HL-60/S4 (cell line): ENCODE data around the gene HSPBP1.

Experiments
- in situ Hi-C: fragments of 300-500 bp; cut with MboI; formaldehyde crosslinking; loops from 2 replicates; pipeline ENCODE4 v1.14.3; 2022; ENCODE audit warnings: low sequenced_read_pairs

The HSPBP1 gene

GRCh38 chr19:55223291-55224037 lies 56.4 kb downstream of the HSPBP1 start:
- in situ Hi-C loops, result no loop called here

GRCh38 chr19:55220525-55220924 lies 59.4 kb downstream of the HSPBP1 start:
- in situ Hi-C loops, result no loop called here

- in situ Hi-C loops, result loop anchor here (10.0 kb wide), 1 partner anchor 198 kb away; no protein-coding TSS in a partner anchor
Measured at GRCh38 chr19:55216461-55217198, 63.3 kb downstream of the HSPBP1 start.

- in situ Hi-C loops, result loop anchor here (10.0 kb wide), 1 partner anchor 201 kb away; no protein-coding TSS in a partner anchor
Measured at GRCh38 chr19:55213547-55213946, 66.4 kb downstream of the HSPBP1 start.

GRCh38 chr19:55212447-55212846 lies 67.5 kb downstream of the HSPBP1 start:
- in situ Hi-C loops, result loop anchor here (10.0 kb wide), 1 partner anchor 202 kb away; no protein-coding TSS in a partner anchor
